ENCODE results near the gene TPPP.

Gene TPPP

GRCh38 chr5:652773-653350, 40.3 kb downstream of the TPPP start:
- DNase-seq (ENCODE audit: low read depth, low spot score) = no peak
- Histone ChIP-seq H3K36me3 (ENCODE audit: control insufficient read depth, insufficient read depth, low read length) (peaks cover 28% of the 10 kb centered on the region), H3K4me3 (ENCODE audit: low read length) (no peak overlapping the region; the same call in 1 of the 2 replicates)

GRCh38 chr5:652023-652515, 41.1 kb downstream of the TPPP start:
- H3K4me3 ChIP-seq (ENCODE audit: low read length) = no peak overlapping the region
- WGBS (ENCODE audit: insufficient coverage, insufficient read length) = no CpG with 5 or more reads among the region's 8 CpGs
- peaks cover 1% of the 10 kb centered on the region; the same call in 1 of the 2 replicates for H3K9me3 ChIP-seq (ENCODE audit: control insufficient read depth, insufficient read depth, low read length)
- H3K27ac ChIP-seq (ENCODE audit: low read length) = no peak overlapping the region
- no peaks in the 10 kb centered on the region for H3K4me1 ChIP-seq (ENCODE audit: control insufficient read depth, insufficient read depth, low read length)
- DNase-seq (ENCODE audit: low read depth, low spot score) = no peak
- H3K36me3 ChIP-seq (ENCODE audit: control insufficient read depth, insufficient read depth, low read length) = peaks cover 31% of the 10 kb centered on the region
- no peaks in the 10 kb centered on the region for H3K27me3 ChIP-seq (ENCODE audit: control insufficient read depth, insufficient read depth, low read length)

More at GRCh38 chr5:652773-653350, 40.3 kb downstream of the TPPP start:
- WGBS (ENCODE audit: insufficient coverage, insufficient read length) = no CpG with 5 or more reads among the region's 11 CpGs
- no peaks in the 10 kb centered on the region for H3K9me3 ChIP-seq (ENCODE audit: control insufficient read depth, insufficient read depth, low read length)
- H3K27me3 ChIP-seq (ENCODE audit: control insufficient read depth, insufficient read depth, low read length) = no peaks in the 10 kb centered on the region
- H3K27ac ChIP-seq (ENCODE audit: low read length) = no peak overlapping the region
- no peaks in the 10 kb centered on the region for H3K4me1 ChIP-seq (ENCODE audit: control insufficient read depth, insufficient read depth, low read length)

GRCh38 chr5:651296-652022, 41.7 kb downstream of the TPPP start:
- Histone ChIP-seq H3K27me3 (ENCODE audit: control insufficient read depth, insufficient read depth, low read length) (no peaks in the 10 kb centered on the region), H3K27ac (ENCODE audit: low read length) (no peak overlapping the region), H3K4me1 (ENCODE audit: control insufficient read depth, insufficient read depth, low read length) (no peaks in the 10 kb centered on the region), H3K36me3 (ENCODE audit: control insufficient read depth, insufficient read depth, low read length) (peaks cover 37% of the 10 kb centered on the region), H3K4me3 (ENCODE audit: low read length) (no peak overlapping the region), H3K9me3 (ENCODE audit: control insufficient read depth, insufficient read depth, low read length) (peaks cover 1% of the 10 kb centered on the region; the same call in 1 of the 2 replicates)
- no CpG with 5 or more reads among the region's 16 CpGs for WGBS (ENCODE audit: insufficient coverage, insufficient read length)
- no peak for DNase-seq (ENCODE audit: low read depth, low spot score)

GRCh38 chr5:647727-648126, 45.4 kb downstream of the TPPP start:
- no peak for DNase-seq (ENCODE audit: low read depth, low spot score)
- H3K9me3 ChIP-seq (ENCODE audit: control insufficient read depth, insufficient read depth, low read length) = peaks cover 1% of the 10 kb centered on the region; the same call in 1 of the 2 replicates
- peaks cover 56% of the 10 kb centered on the region for H3K36me3 ChIP-seq (ENCODE audit: control insufficient read depth, insufficient read depth, low read length)
- H3K4me3 ChIP-seq (ENCODE audit: low read length) = no peak overlapping the region
- no peak overlapping the region for H3K27ac ChIP-seq (ENCODE audit: low read length)
- no peaks in the 10 kb centered on the region for H3K27me3 ChIP-seq (ENCODE audit: control insufficient read depth, insufficient read depth, low read length)
- WGBS (ENCODE audit: insufficient coverage, insufficient read length) = no CpG with 5 or more reads among the region's 9 CpGs
- H3K4me1 ChIP-seq (ENCODE audit: control insufficient read depth, insufficient read depth, low read length) = no peaks in the 10 kb centered on the region; the same call in 1 of the 2 replicates

GRCh38 chr5:647311-647710, 45.8 kb downstream of the TPPP start:
- H3K27me3 ChIP-seq (ENCODE audit: control insufficient read depth, insufficient read depth, low read length) = no peaks in the 10 kb centered on the region
- no peak overlapping the region for H3K4me3 ChIP-seq (ENCODE audit: low read length)
- peaks cover 58% of the 10 kb centered on the region for H3K36me3 ChIP-seq (ENCODE audit: control insufficient read depth, insufficient read depth, low read length)
- DNase-seq (ENCODE audit: low read depth, low spot score) = no peak
- no peaks in the 10 kb centered on the region; the same call in 1 of the 2 replicates for H3K4me1 ChIP-seq (ENCODE audit: control insufficient read depth, insufficient read depth, low read length)
- no CpG with 5 or more reads among the region's 4 CpGs for WGBS (ENCODE audit: insufficient coverage, insufficient read length)
- no peak overlapping the region for H3K27ac ChIP-seq (ENCODE audit: low read length)
- H3K9me3 ChIP-seq (ENCODE audit: control insufficient read depth, insufficient read depth, low read length) = peaks cover 1% of the 10 kb centered on the region; the same call in 1 of the 2 replicates

DNA sequence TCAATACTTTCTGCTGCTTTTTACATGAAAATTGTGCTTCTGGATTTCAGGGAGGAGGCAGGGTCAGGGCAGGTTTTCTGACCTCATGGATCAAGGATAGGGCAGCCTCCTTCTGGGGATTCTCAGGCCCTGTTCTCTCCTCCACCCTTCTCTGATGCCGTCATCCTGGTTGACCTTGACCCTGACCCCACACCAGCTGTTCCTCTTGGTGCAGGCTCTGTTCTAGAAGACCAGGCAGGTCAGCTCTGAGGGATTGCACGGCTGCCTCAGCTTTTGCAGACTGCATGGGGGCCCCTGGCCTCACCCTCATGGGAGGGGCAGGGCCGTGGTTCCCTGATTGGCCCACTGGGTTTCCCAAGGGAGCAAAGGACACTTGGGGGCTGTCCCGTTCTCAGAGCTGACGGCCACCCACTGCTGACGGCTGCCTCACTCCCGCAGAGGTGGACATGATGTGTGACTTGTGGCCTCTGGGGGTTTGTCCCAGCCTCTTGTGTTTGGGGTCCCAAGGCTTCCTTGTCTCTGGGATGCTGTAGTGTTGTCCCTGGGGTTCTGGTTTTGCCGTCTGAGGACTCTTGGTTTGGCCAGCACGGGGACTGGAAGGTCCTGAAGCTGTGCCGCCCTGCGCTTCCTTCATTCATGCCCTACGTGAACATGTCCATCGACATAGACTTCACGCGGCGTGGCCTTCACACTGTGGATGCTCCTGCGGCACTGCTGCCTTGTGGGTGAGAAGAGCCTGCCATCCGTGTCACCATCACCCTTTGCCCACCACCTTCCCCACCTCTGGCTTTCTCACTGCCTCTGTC, 46.6 kb downstream of the TPPP start:
- Histone ChIP-seq H3K4me3 (ENCODE audit: low read length) (no peak overlapping the region), H3K36me3 (ENCODE audit: control insufficient read depth, insufficient read depth, low read length) (peaks cover 53% of the 10 kb centered on the region), H3K4me1 (ENCODE audit: control insufficient read depth, insufficient read depth, low read length) (no peaks in the 10 kb centered on the region; the same call in 1 of the 2 replicates), H3K27me3 (ENCODE audit: control insufficient read depth, insufficient read depth, low read length) (no peaks in the 10 kb centered on the region), H3K9me3 (ENCODE audit: control insufficient read depth, insufficient read depth, low read length) (peaks cover 1% of the 10 kb centered on the region; the same call in 1 of the 2 replicates), H3K27ac (ENCODE audit: low read length) (no peak overlapping the region)
- no CpG with 5 or more reads among the region's 18 CpGs for WGBS (ENCODE audit: insufficient coverage, insufficient read length)
- no peak for DNase-seq (ENCODE audit: low read depth, low spot score)

- Histone ChIP-seq H3K27me3 (ENCODE audit: control insufficient read depth, insufficient read depth, low read length) (no peaks in the 10 kb centered on the region), H3K27ac (ENCODE audit: low read length) (no peak overlapping the region), H3K36me3 (ENCODE audit: control insufficient read depth, insufficient read depth, low read length) (peaks cover 54% of the 10 kb centered on the region), H3K9me3 (ENCODE audit: control insufficient read depth, insufficient read depth, low read length) (peaks cover 1% of the 10 kb centered on the region; the same call in 1 of the 2 replicates), H3K4me3 (ENCODE audit: low read length) (no peak overlapping the region), H3K4me1 (ENCODE audit: control insufficient read depth, insufficient read depth, low read length) (no peaks in the 10 kb centered on the region; the same call in 1 of the 2 replicates)
- WGBS (ENCODE audit: insufficient coverage, insufficient read length) = no CpG with 5 or more reads among the region's 13 CpGs
- no peak for DNase-seq (ENCODE audit: low read depth, low spot score)
Observed at GRCh38 chr5:645421-645820, 47.7 kb downstream of the TPPP start.

DNA sequence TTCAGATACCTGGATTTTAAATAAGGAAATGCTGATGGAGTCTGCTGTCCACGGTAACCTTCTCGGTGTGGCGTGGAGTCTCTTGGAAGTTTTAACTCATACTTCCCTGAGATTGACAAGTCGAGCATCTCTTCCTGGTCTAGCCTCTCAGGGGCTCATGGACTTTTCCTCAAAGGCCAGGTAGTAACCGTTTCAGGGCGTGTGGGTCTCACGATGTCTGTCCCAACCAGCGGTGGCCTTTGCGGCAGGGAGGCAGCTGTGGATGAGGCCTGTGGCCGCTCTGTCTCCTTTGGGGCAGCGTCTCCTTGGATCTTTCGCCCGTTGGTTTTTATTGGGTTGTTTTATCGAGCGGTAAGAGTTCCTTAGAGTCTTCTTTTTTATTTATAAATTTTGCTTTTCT, 48.2 kb downstream of the TPPP start:
- Histone ChIP-seq H3K9me3 (ENCODE audit: control insufficient read depth, insufficient read depth, low read length) (peaks cover 1% of the 10 kb centered on the region; the same call in 1 of the 2 replicates), H3K27me3 (ENCODE audit: control insufficient read depth, insufficient read depth, low read length) (no peaks in the 10 kb centered on the region), H3K4me3 (ENCODE audit: low read length) (no peak overlapping the region), H3K27ac (ENCODE audit: low read length) (no peak overlapping the region), H3K36me3 (ENCODE audit: control insufficient read depth, insufficient read depth, low read length) (peaks cover 56% of the 10 kb centered on the region), H3K4me1 (ENCODE audit: control insufficient read depth, insufficient read depth, low read length) (no peaks in the 10 kb centered on the region; the same call in 1 of the 2 replicates)
- WGBS (ENCODE audit: insufficient coverage, insufficient read length) = no CpG with 5 or more reads among the region's 15 CpGs
- no peak for DNase-seq (ENCODE audit: low read depth, low spot score)

DNA sequence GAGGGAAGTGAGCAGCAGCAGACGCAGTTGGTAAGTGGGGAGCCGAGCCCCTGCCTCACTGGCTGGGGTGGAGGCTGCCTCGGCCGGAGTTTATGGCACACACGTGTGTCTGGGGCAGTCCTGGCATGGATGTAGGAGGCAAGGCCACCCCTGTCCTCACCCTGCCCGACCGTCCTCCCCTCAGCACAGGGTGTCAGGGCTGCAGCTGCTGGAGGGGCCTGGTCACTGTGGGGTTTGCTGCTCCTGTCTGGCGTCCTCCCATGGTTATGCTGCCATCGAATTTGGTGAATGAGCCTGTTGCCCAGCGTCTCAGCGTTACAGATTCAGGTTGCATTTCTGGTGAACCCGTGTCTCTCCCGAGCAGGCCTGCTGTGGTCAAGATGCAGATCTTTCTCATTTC, 48.6 kb downstream of the TPPP start:
- H3K9me3 ChIP-seq (ENCODE audit: control insufficient read depth, insufficient read depth, low read length) = peaks cover 1% of the 10 kb centered on the region; the same call in 1 of the 2 replicates
- WGBS (ENCODE audit: insufficient coverage, insufficient read length) = no CpG with 5 or more reads among the region's 13 CpGs
- no peak overlapping the region for H3K4me3 ChIP-seq (ENCODE audit: low read length)
- DNase-seq (ENCODE audit: low read depth, low spot score) = no peak
- H3K27ac ChIP-seq (ENCODE audit: low read length) = no peak overlapping the region
- H3K36me3 ChIP-seq (ENCODE audit: control insufficient read depth, insufficient read depth, low read length) = peaks cover 56% of the 10 kb centered on the region
- H3K4me1 ChIP-seq (ENCODE audit: control insufficient read depth, insufficient read depth, low read length) = no peaks in the 10 kb centered on the region; the same call in 1 of the 2 replicates
- no peaks in the 10 kb centered on the region for H3K27me3 ChIP-seq (ENCODE audit: control insufficient read depth, insufficient read depth, low read length)

GRCh38 chr5:643811-644271, 49.3 kb downstream of the TPPP start:
- Histone ChIP-seq H3K4me3 (ENCODE audit: low read length) (no peak overlapping the region), H3K27ac (ENCODE audit: low read length) (no peak overlapping the region), H3K27me3 (ENCODE audit: control insufficient read depth, insufficient read depth, low read length) (no peaks in the 10 kb centered on the region), H3K36me3 (ENCODE audit: control insufficient read depth, insufficient read depth, low read length) (peaks cover 55% of the 10 kb centered on the region), H3K4me1 (ENCODE audit: control insufficient read depth, insufficient read depth, low read length) (no peaks in the 10 kb centered on the region; the same call in 1 of the 2 replicates), H3K9me3 (ENCODE audit: control insufficient read depth, insufficient read depth, low read length) (peaks cover 1% of the 10 kb centered on the region; the same call in 1 of the 2 replicates)
- no peak for DNase-seq (ENCODE audit: low read depth, low spot score)
- WGBS (ENCODE audit: insufficient coverage, insufficient read length) = no CpG with 5 or more reads among the region's 11 CpGs
